Mesendoderm (in vitro differentiated cells): ENCODE results near the gene NTNG2.
A peak's percentile ranks its signal among the peaks of the same experiment; 100 is the strongest.
"Not testable (repeated sequence)": the region's sequence is repeated elsewhere in the genome, so short reads cannot be mapped to it uniquely, and the experiment has no call there.

Experiments
- DNase-seq: peaks from one replicate; pipeline ENCODE4 v3.0.0; 2013
- H2AK5ac ChIP-seq: 2 replicates; pipeline ENCODE4 v1.6.1; 2013; ENCODE audit warnings: low read length, inconsistent platforms
- H2BK120ac ChIP-seq: 2 replicates; pipeline ENCODE4 v1.6.1; 2013; ENCODE audit warnings: low read depth, mild to moderate bottlenecking, low read length, moderate library complexity, mixed read lengths
- H2BK15ac ChIP-seq: replicated peaks from 2 replicates; pipeline ENCODE4 v1.6.1; 2013; ENCODE audit warnings: low read depth, mild to moderate bottlenecking, moderate library complexity
- H2BK5ac ChIP-seq: 2 replicates; pipeline ENCODE4 v1.6.1; 2013; ENCODE audit warnings: low read length, inconsistent platforms
- H3K18ac ChIP-seq: 2 replicates; pipeline ENCODE4 v1.6.1; 2013; ENCODE audit warnings: mild to moderate bottlenecking, low read length, mixed read lengths
- H3K23ac ChIP-seq: one replicate; pipeline ENCODE4 v1.6.1; 2013; ENCODE audit warnings: low read length
- H3K27ac ChIP-seq: 2 replicates; pipeline ENCODE4 v1.5.1; 2013; ENCODE audit warnings: low read depth, mild to moderate bottlenecking, inconsistent platforms, low read length, moderate library complexity
- H3K27me3 ChIP-seq: 2 replicates; pipeline ENCODE4 v1.6.1; 2013; ENCODE audit warnings: low read length, control low read depth, mild to moderate bottlenecking, inconsistent platforms; ENCODE audit not compliant: insufficient read depth, poor library complexity
- H3K36me3 ChIP-seq: 2 replicates; pipeline ENCODE4 v1.6.1; 2013; ENCODE audit warnings: low read length, inconsistent platforms; ENCODE audit not compliant: control insufficient read depth, insufficient read depth
- H3K4ac ChIP-seq: one replicate; pipeline ENCODE4 v1.6.1; 2013; ENCODE audit warnings: low read depth, mild to moderate bottlenecking, low read length, moderate library complexity
- H3K4me1 ChIP-seq: 2 replicates; pipeline ENCODE4 v1.6.1; 2013; ENCODE audit warnings: low read depth, low read length, inconsistent platforms; ENCODE audit not compliant: control insufficient read depth
- H3K4me2 ChIP-seq: 2 replicates; pipeline ENCODE4 v1.6.1; 2013; ENCODE audit warnings: low read length
- H3K4me3 ChIP-seq: 2 replicates; pipeline ENCODE4 v1.5.1; 2013; ENCODE audit warnings: mild to moderate bottlenecking, low read length
- H3K56ac ChIP-seq: one replicate; pipeline ENCODE4 v1.6.1; 2013; ENCODE audit warnings: low read length
- H3K79me1 ChIP-seq: 2 replicates; pipeline ENCODE4 v1.6.1; 2013; ENCODE audit warnings: low read length, inconsistent platforms
- H3K79me2 ChIP-seq: 2 replicates; pipeline ENCODE4 v1.6.1; 2013; ENCODE audit warnings: mild to moderate bottlenecking, low read length; ENCODE audit not compliant: control insufficient read depth, insufficient read depth
- H3K9ac ChIP-seq: 2 replicates; pipeline ENCODE4 v1.6.1; 2013; ENCODE audit warnings: low read length, inconsistent platforms
- H4K5ac ChIP-seq: one replicate; pipeline ENCODE4 v1.6.1; 2013; ENCODE audit warnings: low read length
- H4K8ac ChIP-seq: one replicate; pipeline ENCODE4 v1.6.1; 2013; ENCODE audit warnings: low read depth, mild to moderate bottlenecking, control low read depth, low read length, moderate library complexity
- WGBS: extraction: QIAGEN DNeasy Blood & Tissue Kit; methylation state at CpG from one replicate; pipeline ENCODE4 v1.1.7; 2013; ENCODE audit warnings: low lambda C conversion rate, missing lambda C conversion rate; ENCODE audit not compliant: insufficient coverage; ENCODE audit errors: extremely low coverage; 5-methylcytosine and 5-hydroxymethylcytosine counted together

NTNG2 gene

GRCh38 chr9:132267660-132268059, 105.8 kb downstream of the NTNG2 start:
- peaks cover 20% of the 10 kb centered on the region for H3K36me3 ChIP-seq
- no peak overlapping the region for H3K4ac ChIP-seq
- no peaks in the 10 kb centered on the region for H3K4me1 ChIP-seq
- no peak overlapping the region for H2BK15ac ChIP-seq
- H3K27ac ChIP-seq = no peak overlapping the region
- no peak overlapping the region for H2AK5ac ChIP-seq
- H3K23ac ChIP-seq = no peak overlapping the region
- no peaks in the 10 kb centered on the region for H3K79me1 ChIP-seq
- H3K56ac ChIP-seq = no peak overlapping the region
- no peak overlapping the region for H3K4me2 ChIP-seq
- no peak overlapping the region for H3K9ac ChIP-seq
- no peak overlapping the region for H3K18ac ChIP-seq
- H4K5ac ChIP-seq = no peak overlapping the region
- H2BK5ac ChIP-seq = no peak overlapping the region
- WGBS = no CpG with 5 or more reads among the region's 3 CpGs
- H3K79me2 ChIP-seq = no peaks in the 10 kb centered on the region
- H2BK120ac ChIP-seq = no peak overlapping the region
- no peaks in the 10 kb centered on the region for H3K27me3 ChIP-seq
- H4K8ac ChIP-seq = no peak overlapping the region
- no peak for DNase-seq
- no peak overlapping the region for H3K4me3 ChIP-seq

DNA sequence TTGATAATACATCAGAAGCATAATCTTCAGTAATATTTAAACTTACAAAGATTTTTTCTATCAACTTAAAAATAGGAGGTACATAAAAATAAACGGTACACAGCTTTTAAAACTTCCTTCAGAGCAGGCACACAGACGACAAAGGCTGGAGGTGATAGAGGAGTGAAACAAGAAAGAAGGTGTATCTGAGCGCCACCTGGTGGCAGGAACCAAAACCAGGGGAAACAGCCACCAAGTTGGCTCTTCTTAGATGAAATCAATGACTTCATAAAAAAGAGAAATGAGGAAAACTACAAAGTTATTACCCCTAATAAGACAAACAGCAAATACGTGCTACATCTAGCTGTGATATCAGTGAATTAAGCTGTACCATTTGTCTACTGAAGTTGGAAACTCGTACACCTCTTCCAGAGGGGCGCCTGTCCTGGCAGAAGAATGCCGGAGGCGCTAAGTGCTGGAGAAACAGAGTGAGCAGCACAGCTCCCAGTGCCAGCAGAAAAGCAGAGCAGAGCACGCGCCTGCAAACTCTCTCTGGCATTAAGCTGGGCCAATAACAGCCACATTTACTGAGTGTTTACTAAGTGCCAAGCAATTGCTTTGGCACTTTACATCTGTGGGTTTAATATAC, 107.0 kb downstream of the NTNG2 start:
- H2AK5ac ChIP-seq = no peak overlapping the region
- no peak overlapping the region for H3K4me2 ChIP-seq
- H3K4ac ChIP-seq = no peak overlapping the region
- H3K36me3 ChIP-seq = peaks cover 22% of the 10 kb centered on the region
- no peak overlapping the region for H3K23ac ChIP-seq
- DNase-seq = peak; percentile 85
- no CpG with 5 or more reads among the region's 10 CpGs for WGBS
- H4K5ac ChIP-seq = no peak overlapping the region
- no peak overlapping the region for H3K9ac ChIP-seq
- no peaks in the 10 kb centered on the region for H3K79me1 ChIP-seq
- no peak overlapping the region for H2BK5ac ChIP-seq
- no peak overlapping the region for H3K18ac ChIP-seq
- no peak overlapping the region for H2BK120ac ChIP-seq
- H2BK15ac ChIP-seq = no peak overlapping the region
- no peaks in the 10 kb centered on the region for H3K27me3 ChIP-seq
- no peak overlapping the region for H3K27ac ChIP-seq
- no peaks in the 10 kb centered on the region for H3K4me1 ChIP-seq
- no peak overlapping the region for H3K4me3 ChIP-seq
- no peaks in the 10 kb centered on the region for H3K79me2 ChIP-seq
- no peak overlapping the region for H3K56ac ChIP-seq
- no peak overlapping the region for H4K8ac ChIP-seq

DNA sequence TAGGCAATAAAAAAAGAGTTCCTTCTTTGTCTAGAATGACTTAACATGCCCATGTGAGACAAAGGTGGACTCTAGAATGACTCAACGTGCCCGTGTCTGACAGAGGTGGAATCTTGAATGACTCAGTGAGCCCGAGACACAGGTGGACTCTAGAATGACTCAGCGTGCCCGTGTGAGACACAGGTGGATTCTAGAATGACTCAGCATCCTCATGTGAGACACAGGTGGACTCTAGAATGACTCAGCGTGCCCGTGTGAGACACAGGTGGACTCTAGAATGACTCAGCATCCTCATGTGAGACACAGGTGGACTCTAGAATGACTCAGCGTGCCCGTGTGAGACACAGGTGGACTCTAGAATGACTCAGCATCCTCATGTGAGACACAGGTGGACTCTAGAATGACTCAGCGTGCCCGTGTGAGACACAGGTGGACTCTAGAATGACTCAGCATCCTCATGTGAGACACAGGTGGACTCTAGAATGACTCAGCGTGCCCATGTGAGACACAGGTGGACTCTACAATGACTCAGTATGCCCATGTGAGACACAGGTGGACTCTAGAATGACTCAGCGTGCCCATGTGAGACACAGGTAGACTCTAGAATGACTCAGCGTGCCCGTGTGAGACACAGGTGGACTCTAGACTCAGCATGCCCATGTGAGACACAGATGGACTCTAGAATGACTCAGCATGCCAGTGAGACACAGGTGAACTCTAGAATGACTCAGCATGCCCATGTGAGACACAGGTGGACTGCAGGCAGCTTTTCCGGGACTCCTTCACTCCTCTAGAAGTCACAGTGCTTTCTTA, 108.1 kb downstream of the NTNG2 start:
- no CpG with 5 or more reads among the region's 16 CpGs for WGBS
- H4K5ac ChIP-seq, H3K4me2 ChIP-seq, H3K4me1 ChIP-seq, H2BK15ac ChIP-seq, H3K4me3 ChIP-seq, H2BK5ac ChIP-seq, H3K56ac ChIP-seq, H3K79me2 ChIP-seq, H3K23ac ChIP-seq, H2AK5ac ChIP-seq, H2BK120ac ChIP-seq, H3K27me3 ChIP-seq, H3K9ac ChIP-seq, H3K79me1 ChIP-seq, H4K8ac ChIP-seq, H3K18ac ChIP-seq: not testable (repeated sequence)
- Histone ChIP-seq H3K4ac (peak overlapping the region; percentile 16), H3K36me3 (peaks cover 14% of the 10 kb centered on the region), H3K27ac (peak overlapping the region; percentile 81)
- peak; percentile 68 for DNase-seq

DNA sequence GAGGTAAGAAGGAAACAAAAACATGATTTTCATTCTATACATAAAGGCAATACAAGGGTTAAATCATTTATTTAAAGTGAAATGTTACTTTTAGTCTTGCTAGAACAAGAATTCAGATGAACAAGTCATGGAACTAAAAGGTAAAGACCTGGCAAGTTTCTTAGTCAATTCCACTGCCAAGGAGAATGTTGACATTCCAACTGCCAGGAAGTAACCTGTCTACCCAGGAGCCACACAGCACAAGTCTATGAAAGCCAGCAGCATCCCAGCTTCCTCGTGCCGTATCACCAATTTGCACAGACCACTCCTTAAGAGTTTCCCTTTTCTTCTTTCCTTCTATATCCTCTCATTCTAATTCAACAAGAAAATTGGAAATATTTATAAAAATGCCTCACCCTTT, 113.0 kb downstream of the NTNG2 start:
- Histone ChIP-seq H3K9ac (no peak overlapping the region), H3K18ac (no peak overlapping the region), H3K27me3 (no peaks in the 10 kb centered on the region), H3K56ac (no peak overlapping the region), H3K23ac (no peak overlapping the region), H3K4me1 (no peaks in the 10 kb centered on the region), H3K79me1 (no peaks in the 10 kb centered on the region), H3K36me3 (peaks cover 17% of the 10 kb centered on the region), H2BK5ac (no peak overlapping the region), H2BK120ac (no peak overlapping the region), H2AK5ac (no peak overlapping the region), H2BK15ac (no peak overlapping the region), H3K79me2 (no peaks in the 10 kb centered on the region), H3K4ac (no peak overlapping the region), H3K27ac (no peak overlapping the region), H3K4me2 (no peak overlapping the region), H3K4me3 (no peak overlapping the region), H4K5ac (no peak overlapping the region), H4K8ac (no peak overlapping the region)
- no CpG with 5 or more reads among the region's 2 CpGs for WGBS
- DNase-seq = no peak

- H3K27ac ChIP-seq = no peak overlapping the region
- H3K27me3 ChIP-seq = no peaks in the 10 kb centered on the region
- no peak overlapping the region for H2BK15ac ChIP-seq
- H4K8ac ChIP-seq = no peak overlapping the region
- no peak overlapping the region for H3K56ac ChIP-seq
- H2BK120ac ChIP-seq = no peak overlapping the region
- no peaks in the 10 kb centered on the region for H3K79me2 ChIP-seq
- H3K4ac ChIP-seq = no peak overlapping the region
- no peaks in the 10 kb centered on the region for H3K79me1 ChIP-seq
- no peak overlapping the region for H3K4me2 ChIP-seq
- no peak overlapping the region for H2BK5ac ChIP-seq
- no CpG with 5 or more reads among the region's 4 CpGs for WGBS
- no peak overlapping the region for H3K9ac ChIP-seq
- no peak overlapping the region for H3K23ac ChIP-seq
- H3K18ac ChIP-seq = no peak overlapping the region
- H4K5ac ChIP-seq = no peak overlapping the region
- no peak overlapping the region for H2AK5ac ChIP-seq
- no peaks in the 10 kb centered on the region for H3K4me1 ChIP-seq
- no peak overlapping the region for H3K4me3 ChIP-seq
- peaks cover 14% of the 10 kb centered on the region for H3K36me3 ChIP-seq
- DNase-seq = no peak
Observed at GRCh38 chr9:132283165-132283564, 121.3 kb downstream of the NTNG2 start.
